GDM1 (cell line): ENCODE measurements around the gene GCG.

Source experiments
- DNase-seq: peaks from one replicate; lab custom pipeline; 2025; lab: John Stamatoyannopoulos, UW

The GCG gene

GRCh38 chr2:162099836-162100235 is 52.2 kb downstream of the GCG start:
- no peak for DNase-seq
